Stimulated activated naive CD8-positive, alpha-beta T cell treated with anti-CD3 and anti-CD28 coated beads, Interleukin-15, amount 100 ng/mL, for 72 hours (primary cell): ENCODE data around the gene THEMIS.
"Not testable (repeated sequence)": the region's sequence is repeated elsewhere in the genome, so short reads cannot be mapped to it uniquely, and the experiment has no call there.

ENCODE experiments used
- ATAC-seq: fragments of 150-1000 bp; cut with Tn5 transposase; 2 replicates; pipeline ENCODE4 v1.10.0; 2021; ENCODE audit warnings: mild to moderate bottlenecking, moderate library complexity
- DNase-seq, 2 donors: peaks; one replicate each; pipeline ENCODE4 v3.0.0; 2021 to 2022
- H3K27ac Mint-ChIP-seq, 2 donors: one replicate each; pipeline ENCODE4 v1.8.0; 2022; ENCODE audit warnings: mild to moderate bottlenecking in 2 of 2, mixed read lengths in 2 of 2, moderate library complexity in 2 of 2
- H3K27me3 Mint-ChIP-seq: one replicate; pipeline ENCODE4 v1.8.0; 2022; ENCODE audit warnings: mixed read lengths
- H3K4me1 Mint-ChIP-seq: one replicate; pipeline ENCODE4 v1.8.0; 2022; ENCODE audit warnings: mild to moderate bottlenecking, mixed read lengths
- H3K4me3 Mint-ChIP-seq, 2 donors: one replicate each; pipeline ENCODE4 v1.8.0; 2022; ENCODE audit warnings: mild to moderate bottlenecking in 2 of 2, mixed read lengths in 2 of 2, moderate library complexity in 1 of 2
- H3K9me3 Mint-ChIP-seq, 2 donors: one replicate each; pipeline ENCODE4 v1.8.0; 2022; ENCODE audit warnings: mixed read lengths in 2 of 2

Gene THEMIS

DNA sequence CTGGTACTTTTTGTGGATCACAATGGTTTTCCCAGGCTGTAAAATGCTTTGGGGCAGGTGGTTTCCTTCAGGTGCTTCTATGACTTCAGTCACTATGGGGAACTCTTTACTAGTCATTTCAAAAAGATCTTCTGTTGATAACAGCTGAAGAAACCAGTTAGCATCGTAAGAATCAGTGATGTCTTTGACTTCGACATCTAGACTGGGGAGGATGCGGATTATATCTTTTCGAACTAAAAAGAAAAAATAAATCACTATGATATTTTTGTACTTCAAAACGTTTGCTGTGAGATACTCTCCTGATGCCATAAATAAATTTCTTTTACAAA, 87.2 kb downstream of the THEMIS start:
- H3K27ac Mint-ChIP-seq, result peak overlapping the region; percentile 92
- ATAC-seq (peak; percentile 74), DNase-seq (no peak)
- H3K9me3 Mint-ChIP-seq, result no peaks in the 10 kb centered on the region
- H3K4me3 Mint-ChIP-seq, result peak overlapping the region; percentile 74 to 86
- peaks cover 88% of the 10 kb centered on the region for H3K4me1 Mint-ChIP-seq
- H3K27me3 Mint-ChIP-seq, result no peaks in the 10 kb centered on the region

- H3K27ac Mint-ChIP-seq, result peak overlapping the region; percentile 92
- H3K4me3 Mint-ChIP-seq, result peak overlapping the region; percentile 74 to 86
- peak; percentile 58 to 76 for DNase-seq
Observed at GRCh38 chr6:127812985-127813698, 87.7 kb downstream of the THEMIS start.

DNA sequence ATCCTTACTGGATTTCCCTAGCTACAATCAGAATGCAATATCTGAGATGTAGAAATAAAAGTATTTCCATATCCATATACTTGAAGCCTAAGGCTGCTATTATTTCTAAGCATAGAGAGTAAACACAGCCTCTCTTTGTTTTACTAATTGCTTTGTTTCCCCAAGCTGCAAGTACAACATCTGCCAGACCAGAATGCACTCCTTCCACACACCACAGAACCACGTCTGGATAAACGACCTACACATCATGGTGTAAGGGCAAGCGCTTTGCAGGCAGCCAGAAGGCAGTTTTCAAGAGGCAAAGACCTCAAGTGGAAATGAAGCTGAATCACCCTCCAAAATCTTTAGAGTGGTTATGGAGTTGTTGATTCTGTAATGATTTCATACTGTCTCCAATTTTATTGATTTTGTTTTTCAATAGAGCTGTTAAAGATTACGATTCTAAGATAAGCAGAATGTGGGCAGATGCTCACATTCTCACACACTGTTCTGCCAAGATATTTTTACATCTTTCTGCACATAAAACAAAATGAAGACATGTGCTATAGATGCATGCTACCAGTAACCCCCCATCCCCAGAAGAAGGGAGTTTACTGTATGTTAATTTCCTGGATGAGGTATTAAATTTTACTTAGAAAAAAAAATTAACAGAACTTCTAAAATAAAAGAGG, 88.8 kb downstream of the THEMIS start:
- H3K27me3 Mint-ChIP-seq, result no peaks in the 10 kb centered on the region
- peak overlapping the region in 1 of 2 donors; percentile 73 for H3K27ac Mint-ChIP-seq
- no peaks in the 10 kb centered on the region for H3K9me3 Mint-ChIP-seq
- H3K4me3 Mint-ChIP-seq, result peak overlapping the region; percentile 20 to 86
- DNase-seq, result no peak
- peaks cover 89% of the 10 kb centered on the region for H3K4me1 Mint-ChIP-seq
- no peak for ATAC-seq

More at GRCh38 chr6:127812985-127813698, 87.7 kb downstream of the THEMIS start:
- Mint-ChIP-seq H3K9me3 (no peaks in the 10 kb centered on the region), H3K4me1 (peaks cover 88% of the 10 kb centered on the region), H3K27me3 (no peaks in the 10 kb centered on the region)
- ATAC-seq, result peak; percentile 89

- H3K27ac Mint-ChIP-seq, result peak overlapping the region; percentile 69 to 71
- peaks cover 85% of the 10 kb centered on the region for H3K4me1 Mint-ChIP-seq
- H3K9me3 Mint-ChIP-seq, result peaks cover 4 to 5% of the 10 kb centered on the region in 2 donors
- DNase-seq, result no peak
- ATAC-seq, result no peak
- no peaks in the 10 kb centered on the region for H3K27me3 Mint-ChIP-seq
- peak overlapping the region in 1 of 2 donors; percentile 59 for H3K4me3 Mint-ChIP-seq
Observed at GRCh38 chr6:127807806-127808517, 92.9 kb downstream of the THEMIS start.

DNA sequence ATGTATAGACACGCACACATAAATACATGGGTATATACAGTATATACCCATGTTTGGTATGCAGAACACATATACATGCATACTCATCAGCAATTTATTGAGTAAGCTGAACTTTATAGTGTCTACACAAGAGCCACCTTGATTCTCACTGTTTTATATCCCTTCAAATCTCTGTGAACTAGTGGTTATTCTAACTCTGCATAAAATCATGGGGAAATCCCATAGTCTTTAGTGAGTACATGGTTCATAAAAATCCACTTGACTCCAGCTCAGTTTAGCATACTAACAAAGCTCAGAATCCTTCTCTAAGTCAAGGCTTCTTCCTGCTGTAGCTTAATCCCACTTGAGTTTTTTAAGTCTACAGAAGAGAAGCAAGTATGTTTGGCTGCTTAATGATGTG, 104.1 kb downstream of the THEMIS start:
- ATAC-seq (peak; percentile 40), DNase-seq (no peak)
- Mint-ChIP-seq H3K27ac (no peak overlapping the region), H3K27me3 (no peaks in the 10 kb centered on the region), H3K4me3 (no peak overlapping the region), H3K4me1 (peaks cover 90% of the 10 kb centered on the region), H3K9me3 (peaks cover 0 to 3% of the 10 kb centered on the region in 2 donors)

DNA sequence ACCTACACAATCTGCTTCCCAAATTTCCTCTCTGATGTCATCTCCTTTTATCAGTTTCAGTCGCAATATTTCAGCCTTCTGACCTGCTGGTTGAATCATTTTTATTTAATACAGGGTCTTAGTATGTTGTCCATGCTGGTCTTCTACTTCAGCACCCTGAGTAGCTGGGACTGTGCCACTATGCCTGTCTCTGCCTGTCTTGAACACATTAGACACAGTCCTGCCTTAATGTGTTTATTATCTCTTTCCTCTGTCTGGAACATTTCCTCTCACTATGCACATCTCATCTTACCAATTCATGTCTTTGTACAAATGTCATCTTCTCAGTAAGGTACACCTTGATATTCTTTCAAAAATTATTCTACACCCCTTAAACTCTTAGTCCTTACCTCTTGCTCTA, 106.5 kb downstream of the THEMIS start:
- H3K9me3 Mint-ChIP-seq, result no peaks in the 10 kb centered on the region
- peaks cover 92% of the 10 kb centered on the region for H3K4me1 Mint-ChIP-seq
- DNase-seq (no peak), ATAC-seq (peak; percentile 63)
- peak overlapping the region; percentile 0 to 7 for H3K27ac Mint-ChIP-seq
- no peaks in the 10 kb centered on the region for H3K27me3 Mint-ChIP-seq
- peak overlapping the region; percentile 4 to 17 for H3K4me3 Mint-ChIP-seq

GRCh38 chr6:127793396-127793795, 107.5 kb downstream of the THEMIS start:
- H3K9me3 Mint-ChIP-seq, result no peaks in the 10 kb centered on the region
- H3K4me3 Mint-ChIP-seq, result peak overlapping the region in 1 of 2 donors; percentile 33
- peak overlapping the region; percentile 28 to 49 for H3K27ac Mint-ChIP-seq
- ATAC-seq (no peak), DNase-seq (no peak)
- H3K4me1 Mint-ChIP-seq, result peaks cover 96% of the 10 kb centered on the region
- no peaks in the 10 kb centered on the region for H3K27me3 Mint-ChIP-seq

- Mint-ChIP-seq H3K4me1 (peaks cover 97% of the 10 kb centered on the region), H3K27ac (peak overlapping the region in 1 of 2 donors; percentile 49), H3K27me3 (no peaks in the 10 kb centered on the region), H3K9me3 (no peaks in the 10 kb centered on the region), H3K4me3 (peak overlapping the region in 1 of 2 donors; percentile 13)
- DNase-seq (no peak), ATAC-seq (peak; percentile 41)
Observed at GRCh38 chr6:127792616-127793015, 108.2 kb downstream of the THEMIS start.

DNA sequence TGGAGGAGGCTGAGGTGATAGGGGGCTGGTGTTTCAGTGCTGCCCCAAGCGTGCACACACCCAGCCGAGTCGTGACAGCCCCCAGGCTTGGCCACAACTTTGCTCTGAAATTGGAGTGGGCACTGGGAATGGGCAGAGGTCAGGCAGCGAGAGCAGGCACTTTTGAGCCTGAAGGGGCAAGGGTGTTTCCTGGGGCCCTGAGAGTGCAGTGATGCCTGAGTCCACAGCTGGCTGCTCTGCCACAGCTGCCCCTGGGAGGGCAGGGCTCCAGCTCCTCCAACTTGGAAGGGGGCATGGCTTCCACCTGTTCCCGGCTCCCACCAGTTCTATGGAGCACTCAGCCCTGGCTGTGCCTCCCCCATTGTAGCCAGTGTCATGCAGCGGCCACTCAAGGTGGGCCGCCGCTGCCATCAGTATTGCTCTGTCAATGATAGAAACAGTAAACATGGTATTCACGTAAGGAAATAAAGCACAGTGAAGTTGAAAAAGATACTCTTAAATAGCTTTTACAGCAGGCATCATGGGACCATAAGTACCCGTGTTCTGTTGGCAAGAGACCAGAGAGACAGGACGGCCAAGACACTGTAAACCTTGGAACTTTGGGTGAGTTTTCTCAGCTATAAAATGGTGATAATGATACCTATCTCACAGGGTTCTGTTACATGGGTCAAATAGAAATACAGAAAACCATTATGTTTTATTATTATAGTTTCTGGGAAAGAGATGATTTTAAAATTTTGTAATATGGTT, 108.9 kb downstream of the THEMIS start:
- Mint-ChIP-seq H3K9me3 (no peaks in the 10 kb centered on the region), H3K4me1 (peaks cover 97% of the 10 kb centered on the region), H3K27ac (peak overlapping the region in 1 of 2 donors; percentile 14), H3K4me3 (no peak overlapping the region), H3K27me3 (no peaks in the 10 kb centered on the region)
- ATAC-seq (no peak), DNase-seq (no peak)

DNA sequence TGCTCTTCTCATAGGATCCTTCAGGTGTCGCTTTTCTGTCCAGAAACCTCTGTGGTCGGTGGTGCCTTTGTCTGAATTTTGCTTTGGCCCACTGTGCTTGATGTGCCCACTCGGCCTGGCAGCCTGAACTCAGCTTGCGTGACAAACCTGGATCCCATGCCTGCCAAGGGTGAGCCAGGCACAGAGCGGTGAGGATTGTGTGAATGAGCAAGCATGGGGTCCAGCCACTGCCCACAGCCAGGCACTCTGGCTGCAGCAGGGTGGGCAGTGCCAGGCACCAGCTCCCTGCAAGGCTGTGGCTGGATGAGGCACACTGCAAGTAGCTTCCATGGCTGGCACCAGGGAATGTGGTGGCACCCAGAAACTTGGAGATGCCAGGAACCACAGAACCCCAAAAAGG, 110.3 kb downstream of the THEMIS start:
- peak; percentile 9 for ATAC-seq
- Mint-ChIP-seq H3K4me1 (peaks cover 83% of the 10 kb centered on the region), H3K4me3 (no peak overlapping the region), H3K27ac (peak overlapping the region in 1 of 2 donors; percentile 27), H3K9me3 (no peaks in the 10 kb centered on the region), H3K27me3 (no peaks in the 10 kb centered on the region)
- no peak for DNase-seq

DNA sequence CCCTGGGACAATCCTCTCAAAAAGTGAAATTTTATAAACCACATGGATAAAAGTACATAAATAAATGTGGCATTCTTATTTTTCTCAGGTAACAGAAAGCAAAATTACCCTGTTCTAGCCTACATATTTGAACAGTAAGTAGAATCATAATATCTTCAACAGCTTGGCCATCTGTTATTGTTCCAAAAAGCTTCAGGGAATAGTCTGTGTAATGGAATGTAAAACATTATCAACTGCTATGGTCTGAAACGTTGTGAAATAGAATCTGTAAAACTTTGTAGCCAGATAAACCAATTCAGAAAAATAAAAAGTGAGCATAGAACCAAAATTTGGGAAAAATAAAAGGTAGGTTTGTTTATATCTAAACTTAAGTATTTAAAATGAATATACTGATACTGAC, 114.7 kb downstream of the THEMIS start:
- DNase-seq, result no peak
- Mint-ChIP-seq H3K27ac (no peak overlapping the region), H3K4me1 (peaks cover 78% of the 10 kb centered on the region), H3K9me3 (no peaks in the 10 kb centered on the region), H3K27me3 (no peaks in the 10 kb centered on the region), H3K4me3 (no peak overlapping the region)
- ATAC-seq, result no peak

GRCh38 chr6:127784468-127784867, 116.4 kb downstream of the THEMIS start:
- Mint-ChIP-seq H3K4me3 (peak overlapping the region in 1 of 2 donors; percentile 4), H3K4me1 (peaks cover 79% of the 10 kb centered on the region), H3K9me3 (no peaks in the 10 kb centered on the region), H3K27me3 (no peaks in the 10 kb centered on the region), H3K27ac (peak overlapping the region; percentile 28 to 56)
- ATAC-seq (peak; percentile 100), DNase-seq (peak in 1 of 2 donors; percentile 32)

GRCh38 chr6:127781636-127782272, 119.1 kb downstream of the THEMIS start:
- peaks cover 75% of the 10 kb centered on the region for H3K4me1 Mint-ChIP-seq
- not testable (repeated sequence) for ATAC-seq

GRCh38 chr6:127776320-127776719, 124.5 kb downstream of the THEMIS start:
- H3K27me3 Mint-ChIP-seq, result no peaks in the 10 kb centered on the region
- peaks cover 62% of the 10 kb centered on the region for H3K4me1 Mint-ChIP-seq
- ATAC-seq (peak; percentile 74), DNase-seq (peak in 1 of 2 donors; percentile 20)
- peak overlapping the region; percentile 15 to 41 for H3K4me3 Mint-ChIP-seq
- H3K9me3 Mint-ChIP-seq, result peaks cover 0 to 8% of the 10 kb centered on the region in 2 donors
- H3K27ac Mint-ChIP-seq, result no peak overlapping the region

More at GRCh38 chr6:127781636-127782272, 119.1 kb downstream of the THEMIS start:
- H3K9me3 Mint-ChIP-seq, H3K27me3 Mint-ChIP-seq, H3K4me3 Mint-ChIP-seq, H3K27ac Mint-ChIP-seq, DNase-seq: not testable (repeated sequence)

DNA sequence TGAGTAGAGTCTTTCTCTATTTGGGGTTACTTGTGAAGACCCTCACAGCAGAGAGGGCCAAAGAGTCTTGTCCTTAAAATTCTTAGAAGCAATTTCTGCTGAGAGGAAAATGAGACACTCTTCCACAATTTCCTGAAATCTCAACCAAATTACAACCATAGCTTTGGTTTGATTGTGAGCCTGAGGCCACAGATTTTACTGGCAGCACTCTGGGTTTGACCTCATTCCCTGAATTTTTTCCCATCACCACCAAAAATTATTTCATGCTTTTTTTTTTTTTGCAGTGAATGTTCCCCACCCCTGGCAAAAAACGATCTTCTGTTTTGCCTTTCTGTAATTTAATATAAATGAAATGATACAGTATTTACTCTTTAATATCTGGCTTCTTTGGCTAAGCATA, 125.5 kb downstream of the THEMIS start:
- Mint-ChIP-seq H3K9me3 (peaks cover 0 to 16% of the 10 kb centered on the region in 2 donors), H3K27ac (peak overlapping the region; percentile 53 to 63), H3K4me3 (peak overlapping the region in 1 of 2 donors; percentile 41), H3K4me1 (peaks cover 61% of the 10 kb centered on the region), H3K27me3 (no peaks in the 10 kb centered on the region)
- no peak for ATAC-seq
- no peak for DNase-seq
